ENCODE results near the gene TPH1. TPM values are rescaled to one million over a fixed set of nuclear protein-coding genes. Genes with fewer than 3 reads are reported as not detected.

TPH1 gene
- total and polyA plus RNA-seq, 2 of the 8 experiments (the other 6 are each of a cell fraction or from before 2014, with no cell fraction given): 0.09 to 0.22 TPM

DNA sequence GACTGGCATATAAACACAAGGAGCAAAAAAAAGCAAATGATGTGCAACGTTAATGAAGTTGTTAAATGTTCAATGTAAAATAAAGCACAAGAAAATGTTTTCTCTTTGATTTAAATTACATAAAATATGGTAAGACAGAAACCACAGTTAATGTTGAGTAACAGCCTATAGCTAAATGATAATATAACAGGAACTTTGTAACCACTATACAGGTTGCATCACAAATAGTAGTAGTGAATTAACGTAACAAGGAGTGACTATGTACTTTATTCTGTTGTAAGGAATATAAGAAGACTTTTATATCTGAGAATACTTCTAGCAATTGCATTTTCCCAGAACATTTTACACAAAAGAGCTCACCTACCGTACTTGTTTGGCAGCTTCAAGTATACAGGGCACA is 42.9 kb upstream of the TPH1 start:
- no peak overlapping the region for H2BK5ac ChIP-seq (ENCODE audit: low read depth, low read length)
- POLR2A ChIA-PET (ENCODE audit: partially characterized antibody): interaction anchor here (1.9 kb wide), 1 partner anchor 9 kb away, joined by 8 read pairs; no protein-coding TSS in a partner anchor
- TF ChIP-seq SIN3A (conservative IDR thresholded peaks at IDR 0.05 in 1 of 2, IDR thresholded peaks at IDR 0.05 in 1 of 2; ENCODE audit: low read depth in 1 of 2, low read length in 2 of 2) (no peak), POLR2AphosphoS5 (IDR thresholded peaks at IDR 0.05; ENCODE audit: low read depth, low read length) (no peak), SAP30 (IDR thresholded peaks at IDR 0.05; ENCODE audit: insufficient read depth, insufficient replicate concordance, low read length) (no peak), HDAC2 (IDR thresholded peaks at IDR 0.05; ENCODE audit: borderline replicate concordance in 1 of 2, low read depth in 2 of 2, low read length in 2 of 2) (no peak), GABPA (IDR thresholded peaks at IDR 0.05; ENCODE audit: borderline replicate concordance, insufficient read depth, low read length) (no peak), RNF2 (IDR thresholded peaks at IDR 0.05; ENCODE audit: borderline replicate concordance, low read depth, low read length, missing control alignments, poor library complexity, severe bottlenecking) (no peak), CBX8 (IDR thresholded peaks at IDR 0.05; ENCODE audit: borderline replicate concordance, low read depth, low read length) (no peak), TCF12 (IDR thresholded peaks at IDR 0.05; ENCODE audit: low read depth, low read length) (no peak)
- TF ChIP-seq, protein P1, sequence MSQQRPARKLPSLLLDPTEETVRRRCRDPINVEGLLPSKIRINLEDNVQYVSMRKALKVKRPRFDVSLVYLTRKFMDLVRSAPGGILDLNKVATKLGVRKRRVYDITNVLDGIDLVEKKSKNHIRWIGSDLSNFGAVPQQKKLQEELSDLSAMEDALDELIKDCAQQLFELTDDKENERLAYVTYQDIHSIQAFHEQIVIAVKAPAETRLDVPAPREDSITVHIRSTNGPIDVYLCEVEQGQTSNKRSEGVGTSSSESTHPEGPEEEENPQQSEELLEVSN (IDR thresholded peaks at IDR 0.05): no peak
- TF ChIP-seq, protein P2, sequence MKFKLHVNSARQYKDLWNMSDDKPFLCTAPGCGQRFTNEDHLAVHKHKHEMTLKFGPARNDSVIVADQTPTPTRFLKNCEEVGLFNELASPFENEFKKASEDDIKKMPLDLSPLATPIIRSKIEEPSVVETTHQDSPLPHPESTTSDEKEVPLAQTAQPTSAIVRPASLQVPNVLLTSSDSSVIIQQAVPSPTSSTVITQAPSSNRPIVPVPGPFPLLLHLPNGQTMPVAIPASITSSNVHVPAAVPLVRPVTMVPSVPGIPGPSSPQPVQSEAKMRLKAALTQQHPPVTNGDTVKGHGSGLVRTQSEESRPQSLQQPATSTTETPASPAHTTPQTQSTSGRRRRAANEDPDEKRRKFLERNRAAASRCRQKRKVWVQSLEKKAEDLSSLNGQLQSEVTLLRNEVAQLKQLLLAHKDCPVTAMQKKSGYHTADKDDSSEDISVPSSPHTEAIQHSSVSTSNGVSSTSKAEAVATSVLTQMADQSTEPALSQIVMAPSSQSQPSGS (IDR thresholded peaks at IDR 0.05; ENCODE audit: low read length): no peak

More for the DNA sequence above, 42.9 kb upstream of the TPH1 start:
- Histone ChIP-seq H3K79me2 (ENCODE audit: control insufficient read depth in 1 of 2, insufficient read depth in 2 of 2, low read length in 2 of 2) (no peaks in the 10 kb centered on the region), H4K5ac (ENCODE audit: insufficient read length, low read depth, low read length) (no peak overlapping the region), H2AK5ac (ENCODE audit: low read depth, low read length) (no peak overlapping the region), H3K79me1 (ENCODE audit: low read depth, low read length) (0 out of 2 replicates have a peak, but pooled peaks cover 4% of the 10 kb centered on the region), H2BK20ac (ENCODE audit: low read length) (no peak overlapping the region), H3K18ac (ENCODE audit: extremely low read depth, low read length) (no peak overlapping the region), H3K36me3 (ENCODE audit: control insufficient read depth in 2 of 4, insufficient read depth in 4 of 4, low read length in 3 of 4) (peaks cover 9 to 85% (median 58%) of the 10 kb centered on the region in 4 experiments), H3K23ac (ENCODE audit: insufficient read length) (no peak overlapping the region), H3K9me3 (ENCODE audit: insufficient read depth in 2 of 2, low read depth in 1 of 2, low read length in 1 of 2) (no peaks in the 10 kb centered on the region), H4K91ac (replicated peaks; ENCODE audit: insufficient read length, low read length) (no peak overlapping the region), H3K4me3 (ENCODE audit: extremely low read depth in 1 of 4, insufficient read depth in 2 of 4, low read depth in 3 of 4, low read length in 4 of 4) (no peak overlapping the region), H3K56ac (replicated peaks; ENCODE audit: insufficient read length, low read depth, low read length) (no peak overlapping the region), H3K4ac (replicated peaks; ENCODE audit: insufficient read length, low read depth, low read length) (no peak overlapping the region), H4K8ac (ENCODE audit: extremely low read depth, insufficient read depth, low read length) (no peak overlapping the region), H2BK15ac (ENCODE audit: low read length) (no peak overlapping the region), H2BK120ac (replicated peaks; ENCODE audit: low read depth, low read length) (no peak overlapping the region), H3K27ac (ENCODE audit: low read depth, low read length) (no peak overlapping the region), H3K4me2 (ENCODE audit: insufficient read depth in 1 of 2, low read depth in 2 of 2, low read length in 2 of 2) (no peak overlapping the region), H3K9ac (replicated peaks in 1 of 4; ENCODE audit: extremely low read depth in 1 of 4, low read depth in 3 of 4, low read length in 3 of 4) (no peak overlapping the region), H3K14ac (ENCODE audit: insufficient read length) (no peak overlapping the region), H2BK12ac (ENCODE audit: low read depth, low read length) (no peak overlapping the region), H4K20me1 (replicated peaks in 1 of 2; ENCODE audit: control insufficient read depth in 1 of 2, insufficient read depth in 2 of 2, low read length in 2 of 2) (no peaks in the 10 kb centered on the region), H2AFZ (ENCODE audit: low read length) (no peak overlapping the region), H3K23me2 (ENCODE audit: low read depth, low read length) (no peaks in the 10 kb centered on the region), H3K4me1 (replicated peaks in 1 of 4; ENCODE audit: control insufficient read depth in 3 of 4, insufficient read depth in 4 of 4, low read length in 3 of 4) (no peaks in the 10 kb centered on the region), H3K27me3 (replicated peaks in 1 of 4; ENCODE audit: control insufficient read depth in 3 of 4, extremely low read depth in 1 of 4, insufficient read depth in 3 of 4, low read length in 3 of 4) (no peaks in the 10 kb centered on the region)
- DNase-seq (ENCODE audit: low read depth in 1 of 2, low spot score in 2 of 2) (no peak), FAIRE-seq (no peak)
- CTCF ChIA-PET (ENCODE audit: partially characterized antibody): interaction anchor here (1.0 kb wide), 1 partner anchor 525 kb away, joined by 4 read pairs; no protein-coding TSS in a partner anchor
- WGBS, 2 experiments (ENCODE audit: extremely low coverage in 1 of 2, insufficient coverage in 1 of 2, insufficient read length in 1 of 2, insufficient replicate concordance in 2 of 2, low coverage in 1 of 2, low lambda C conversion rate in 2 of 2, missing lambda C conversion rate in 1 of 2): 94% methylated on average over 3 of the region's 3 CpGs; no CpG with 5 or more reads in 1 of the 2 experiments
